Endothelial cell (in vitro differentiated cells): ENCODE results near the gene PRMT7. TPM values are rescaled to one million over a fixed set of nuclear protein-coding genes. Genes with fewer than 3 reads are reported as not detected.

Experiments used
- DNase-seq: peaks from one replicate; pipeline ENCODE4 v3.0.0; 2021; ENCODE audit warnings: low spot score
- H3K27ac Mint-ChIP-seq: one replicate; pipeline ENCODE4 v1.8.0; 2021; ENCODE audit warnings: mixed read lengths, inconsistent platforms; ENCODE audit not compliant: unreplicated experiment
- H3K27me3 Mint-ChIP-seq: one replicate; pipeline ENCODE4 v1.8.0; 2021; ENCODE audit warnings: mild to moderate bottlenecking, moderate library complexity, mixed read lengths, inconsistent platforms; ENCODE audit not compliant: unreplicated experiment
- H3K36me3 Mint-ChIP-seq: one replicate; pipeline ENCODE4 v1.8.0; 2021; ENCODE audit warnings: mild to moderate bottlenecking, low read depth, mixed read lengths, inconsistent platforms; ENCODE audit not compliant: unreplicated experiment
- H3K4me1 Mint-ChIP-seq: one replicate; pipeline ENCODE4 v1.8.0; 2021; ENCODE audit warnings: mild to moderate bottlenecking, mixed read lengths, inconsistent platforms; ENCODE audit not compliant: unreplicated experiment
- H3K4me3 Mint-ChIP-seq: one replicate; pipeline ENCODE4 v1.8.0; 2021; ENCODE audit warnings: mild to moderate bottlenecking, mixed read lengths, inconsistent platforms; ENCODE audit not compliant: unreplicated experiment
- H3K9me3 Mint-ChIP-seq: one replicate; pipeline ENCODE4 v1.8.0; 2021; ENCODE audit warnings: mixed read lengths, inconsistent platforms; ENCODE audit not compliant: unreplicated experiment
- total RNA-seq: library from RNA; stranded (reverse); fragmentation: NEBNext Ultra II Directional; extraction: Animal tissue kit (Norgen Biotek cat#: 25700); gene quantifications from one replicate; pipeline ENCODE4 v1.2.1, GENCODE V29; 2021; ENCODE audit not compliant: unreplicated experiment
- TF ChIP-seq, protein P1 (sequence below): fragments of 200-600 bp; sonication (generic); IDR thresholded peaks from one replicate; pipeline ENCODE4 v1.5.0; 2021; ENCODE audit warnings: antibody characterized with exemption; ENCODE audit not compliant: unreplicated experiment

The PRMT7 gene
- total RNA-seq, 1 donor from 2014 or later = 42.8 TPM

- Mint-ChIP-seq H3K9me3 (no peaks in the 10 kb centered on the region), H3K27ac (no peak overlapping the region), H3K36me3 (peaks cover 28% of the 10 kb centered on the region), H3K27me3 (peaks cover 2% of the 10 kb centered on the region), H3K4me3 (no peak overlapping the region), H3K4me1 (peaks cover 35% of the 10 kb centered on the region)
- no peak for DNase-seq
- TF ChIP-seq, protein P1, sequence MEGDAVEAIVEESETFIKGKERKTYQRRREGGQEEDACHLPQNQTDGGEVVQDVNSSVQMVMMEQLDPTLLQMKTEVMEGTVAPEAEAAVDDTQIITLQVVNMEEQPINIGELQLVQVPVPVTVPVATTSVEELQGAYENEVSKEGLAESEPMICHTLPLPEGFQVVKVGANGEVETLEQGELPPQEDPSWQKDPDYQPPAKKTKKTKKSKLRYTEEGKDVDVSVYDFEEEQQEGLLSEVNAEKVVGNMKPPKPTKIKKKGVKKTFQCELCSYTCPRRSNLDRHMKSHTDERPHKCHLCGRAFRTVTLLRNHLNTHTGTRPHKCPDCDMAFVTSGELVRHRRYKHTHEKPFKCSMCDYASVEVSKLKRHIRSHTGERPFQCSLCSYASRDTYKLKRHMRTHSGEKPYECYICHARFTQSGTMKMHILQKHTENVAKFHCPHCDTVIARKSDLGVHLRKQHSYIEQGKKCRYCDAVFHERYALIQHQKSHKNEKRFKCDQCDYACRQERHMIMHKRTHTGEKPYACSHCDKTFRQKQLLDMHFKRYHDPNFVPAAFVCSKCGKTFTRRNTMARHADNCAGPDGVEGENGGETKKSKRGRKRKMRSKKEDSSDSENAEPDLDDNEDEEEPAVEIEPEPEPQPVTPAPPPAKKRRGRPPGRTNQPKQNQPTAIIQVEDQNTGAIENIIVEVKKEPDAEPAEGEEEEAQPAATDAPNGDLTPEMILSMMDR = no peak
Measured at GRCh38 chr16:68335175-68335574, 24.4 kb downstream of the PRMT7 start.

GRCh38 chr16:68338326-68339119 lies 27.7 kb downstream of the PRMT7 start:
- Mint-ChIP-seq H3K36me3 (peaks cover 39% of the 10 kb centered on the region), H3K4me3 (peak overlapping the region; percentile 29), H3K9me3 (no peaks in the 10 kb centered on the region), H3K27me3 (no peaks in the 10 kb centered on the region), H3K27ac (peak overlapping the region; percentile 81), H3K4me1 (peaks cover 15% of the 10 kb centered on the region)
- TF ChIP-seq, protein P1 = no peak
- no peak for DNase-seq

GRCh38 chr16:68339214-68339613 lies 28.4 kb downstream of the PRMT7 start:
- peaks cover 11% of the 10 kb centered on the region for H3K4me1 Mint-ChIP-seq
- H3K4me3 Mint-ChIP-seq = no peak overlapping the region
- H3K27ac Mint-ChIP-seq = no peak overlapping the region
- H3K36me3 Mint-ChIP-seq = peaks cover 39% of the 10 kb centered on the region
- H3K27me3 Mint-ChIP-seq = no peaks in the 10 kb centered on the region
- no peak for DNase-seq
- no peaks in the 10 kb centered on the region for H3K9me3 Mint-ChIP-seq
- TF ChIP-seq, protein P1 = no peak

- Mint-ChIP-seq H3K9me3 (no peaks in the 10 kb centered on the region), H3K27ac (no peak overlapping the region), H3K4me1 (peaks cover 8% of the 10 kb centered on the region), H3K4me3 (no peak overlapping the region), H3K27me3 (peaks cover 1% of the 10 kb centered on the region), H3K36me3 (peaks cover 39% of the 10 kb centered on the region)
- no peak for DNase-seq
- TF ChIP-seq, protein P1 = no peak
Measured at GRCh38 chr16:68342620-68343019, 31.8 kb downstream of the PRMT7 start.

GRCh38 chr16:68343137-68343536 lies 32.3 kb downstream of the PRMT7 start:
- no peaks in the 10 kb centered on the region for H3K9me3 Mint-ChIP-seq
- H3K27ac Mint-ChIP-seq = no peak overlapping the region
- H3K27me3 Mint-ChIP-seq = peaks cover 1% of the 10 kb centered on the region
- peaks cover 3% of the 10 kb centered on the region for H3K4me1 Mint-ChIP-seq
- DNase-seq = no peak
- TF ChIP-seq, protein P1 = no peak
- H3K36me3 Mint-ChIP-seq = peaks cover 39% of the 10 kb centered on the region
- H3K4me3 Mint-ChIP-seq = no peak overlapping the region
